Lung (tissue), 12 donors: ENCODE measurements around the gene PAM. TPM values are rescaled to one million over a fixed set of nuclear protein-coding genes. Genes with fewer than 3 reads are reported as not detected.

Experiments used
- ATAC-seq: fragments of 200-7000 bp; cut with Tn5 transposase; one replicate; pipeline ENCODE4 v1.9.1; 2020; ENCODE audit warnings: moderate number of reproducible peaks; ENCODE audit not compliant: insufficient read depth, low FRiP score
- DNase-seq, 3 donors: peaks; one replicate each; pipeline ENCODE4 v3.0.0-alpha.2; 2013 to 2017
- H3K27ac ChIP-seq, 2 donors: one replicate each; pipeline ENCODE4 v1.5.1; 2013; ENCODE audit warnings: mild to moderate bottlenecking in 2 of 2, moderate library complexity in 2 of 2, control low read depth in 1 of 2, inconsistent platforms in 1 of 2, low read depth in 1 of 2, low read length in 1 of 2
- H3K27me3 ChIP-seq, 3 donors: one replicate each; pipeline ENCODE4 v1.5.1; 2013; ENCODE audit warnings: low read length in 2 of 3; ENCODE audit not compliant: control insufficient read depth in 3 of 3, insufficient read depth in 3 of 3
- H3K36me3 ChIP-seq, 4 donors: one replicate each; pipeline ENCODE4 v1.5.1; 2013; ENCODE audit warnings: low read length in 4 of 4, mild to moderate bottlenecking in 1 of 4, moderate library complexity in 1 of 4; ENCODE audit not compliant: control insufficient read depth in 4 of 4, insufficient read depth in 4 of 4
- H3K4me1 ChIP-seq, 5 donors: one replicate each; pipeline ENCODE4 v1.5.1; 2013; ENCODE audit warnings: low read length in 5 of 5, mild to moderate bottlenecking in 2 of 5, moderate library complexity in 1 of 5; ENCODE audit not compliant: control insufficient read depth in 5 of 5, insufficient read depth in 5 of 5
- H3K4me3 ChIP-seq: one replicate; pipeline ENCODE4 v1.5.1; 2013; ENCODE audit warnings: mild to moderate bottlenecking, control low read depth, moderate library complexity
- H3K9ac ChIP-seq, 2 donors: one replicate each; pipeline ENCODE4 v1.5.1; 2013; ENCODE audit warnings: low read length in 2 of 2, control low read depth in 1 of 2; ENCODE audit not compliant: insufficient read depth in 1 of 2
- H3K9me3 ChIP-seq, 4 donors: one replicate each; pipeline ENCODE4 v1.5.1; 2013; ENCODE audit warnings: low read length in 3 of 4, mild to moderate bottlenecking in 1 of 4, moderate library complexity in 1 of 4; ENCODE audit not compliant: control insufficient read depth in 4 of 4, insufficient read depth in 3 of 4
- CTCF ChIP-seq: IDR thresholded peaks from 2 replicates; pipeline ENCODE4 v1.5.1; 2012; ENCODE audit warnings: mild to moderate bottlenecking; ENCODE audit errors: control extremely low read depth, extremely low read depth
- WGBS, 2 donors: extraction: QIAGEN DNeasy Blood & Tissue Kit; methylation state at CpG; one replicate each; pipeline ENCODE4 v1.1.7; 2013; 5-methylcytosine and 5-hydroxymethylcytosine counted together
- polyA plus RNA-seq, 2 donors: library from polyadenylated mRNA; stranded (reverse); fragments of 200-250 nt; gene quantifications; one replicate each; pipeline ENCODE4 v1.2.1, GENCODE V29; 2013
- total RNA-seq, 2 donors: library from RNA; depleted of rRNA in 1 of 2; stranded (reverse); fragments of >200 nt in 1 of 2; gene quantifications; one replicate each; pipeline ENCODE4 v1.2.1, GENCODE V29; 2014 to 2021
- donor health status: control.
- donor health status: control.
- donor health status: Bipolar disorder and iron deficiency.
- donor health status: healthy.
- donor health status: DM: yes; HTN: yes; CAD: no.

The PAM gene
- total and polyA plus RNA-seq, 4 donors: 117 to 248 (median 151) TPM

GRCh38 chr5:103075442-103075841 lies 320.3 kb downstream of the PAM start:
- Histone ChIP-seq H3K27ac (no peak overlapping the region), H3K9ac (no peak overlapping the region), H3K27me3 (no peaks in the 10 kb centered on the region), H3K36me3 (no peaks in the 10 kb centered on the region), H3K4me1 (no peaks in the 10 kb centered on the region), H3K9me3 (peaks cover 0 to 22% (median 11%) of the 10 kb centered on the region in 4 donors), H3K4me3 (no peak overlapping the region)
- no peak for TF ChIP-seq CTCF
- 92 to 95% methylated on average over 4 of the region's 4 CpGs for WGBS, 2 donors
- ATAC-seq (no peak), DNase-seq (no peak)
